Measurements from ENCODE around the gene ZNF568.

Gene ZNF568

GRCh38 chr19:36950335-36951119 lies 34.4 kb downstream of the ZNF568 start:
- H3K4me2 ChIP-seq: no peak overlapping the region
- H3K27ac ChIP-seq: no peak overlapping the region
- H3K36me3 ChIP-seq: peaks cover 69% of the 10 kb centered on the region
- no peak overlapping the region for H3K9ac ChIP-seq
- peaks cover 89% of the 10 kb centered on the region for H3K9me3 ChIP-seq
- TF ChIP-seq Cebpa-rat (IDR thresholded peaks at IDR 0.05): no peak
- H4K20me1 ChIP-seq: no peaks in the 10 kb centered on the region
- H3K4me1 ChIP-seq: no peaks in the 10 kb centered on the region
- peak overlapping the region; percentile 7; the same call in 1 of the 2 replicates for H3K4me3 ChIP-seq
- H3K27me3 ChIP-seq: no peaks in the 10 kb centered on the region

- Histone ChIP-seq H3K4me1 (peaks cover 7% of the 10 kb centered on the region; the same call in 1 of the 2 replicates), H3K36me3 (peaks cover 13% of the 10 kb centered on the region), H3K9me3 (peaks cover 67% of the 10 kb centered on the region), H3K4me3 (no peak overlapping the region), H3K4me2 (no peak overlapping the region), H4K20me1 (no peaks in the 10 kb centered on the region), H3K9ac (no peak overlapping the region), H3K27me3 (no peaks in the 10 kb centered on the region), H3K27ac (no peak overlapping the region)
- TF ChIP-seq Cebpa-rat (IDR thresholded peaks at IDR 0.05): no peak
Observed at GRCh38 chr19:36962346-36962745, 46.2 kb downstream of the ZNF568 start.

DNA sequence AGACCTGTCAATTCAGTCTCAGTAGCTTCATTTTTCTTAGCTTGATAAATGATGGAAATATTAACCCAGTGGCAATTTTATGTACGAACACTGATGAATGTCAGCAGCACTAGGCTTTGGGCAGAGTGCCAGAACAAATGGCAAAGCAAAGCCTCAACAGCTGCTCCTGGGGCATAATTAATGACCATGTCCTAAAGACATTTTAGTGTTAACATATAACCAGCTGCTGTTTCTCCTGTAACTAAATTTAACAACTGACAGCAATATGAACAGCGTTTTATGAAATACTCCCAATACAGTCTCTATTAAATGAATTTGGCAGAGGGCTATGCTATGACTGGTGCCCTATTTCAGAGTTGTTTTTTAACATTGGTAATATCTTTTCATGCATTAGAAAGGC lies 47.1 kb downstream of the ZNF568 start:
- Histone ChIP-seq H4K20me1 (no peaks in the 10 kb centered on the region), H3K4me1 (peaks cover 7% of the 10 kb centered on the region; the same call in 1 of the 2 replicates), H3K36me3 (peaks cover 13% of the 10 kb centered on the region), H3K27ac (no peak overlapping the region), H3K27me3 (no peaks in the 10 kb centered on the region), H3K9me3 (peaks cover 67% of the 10 kb centered on the region), H3K4me2 (0 out of 2 replicates have a peak overlapping the region, but pooled peaks have one; percentile 5), H3K4me3 (no peak overlapping the region), H3K9ac (no peak overlapping the region)
- TF ChIP-seq Cebpa-rat (IDR thresholded peaks at IDR 0.05): no peak

DNA sequence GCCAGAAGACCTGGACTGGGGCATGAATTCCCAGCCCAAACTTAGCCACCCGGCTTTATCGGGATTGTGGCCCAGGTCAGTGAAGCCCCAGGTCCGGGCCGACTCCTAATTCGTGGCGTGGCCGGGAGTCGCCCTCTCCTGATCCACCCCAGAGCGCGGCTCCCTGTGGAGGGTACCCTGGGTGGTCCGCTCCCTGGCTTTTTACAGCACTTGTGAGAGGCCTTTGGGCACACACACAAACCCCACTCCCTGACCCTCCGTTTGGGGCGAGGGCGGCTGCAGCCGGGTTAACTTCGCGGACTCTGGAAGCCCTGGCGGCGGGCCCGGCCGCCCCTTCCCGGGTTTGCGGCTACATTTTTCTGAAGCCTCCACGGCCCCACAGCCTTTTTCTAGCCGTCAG lies 56.4 kb downstream of the ZNF568 start:
- H3K27ac ChIP-seq: peak overlapping the region; percentile 49
- H3K4me1 ChIP-seq: 0 out of 2 replicates have a peak, but pooled peaks cover 5% of the 10 kb centered on the region
- H4K20me1 ChIP-seq: no peaks in the 10 kb centered on the region
- no peak for TF ChIP-seq Cebpa-rat (IDR thresholded peaks at IDR 0.05)
- H3K4me2 ChIP-seq: peak overlapping the region; percentile 70
- H3K9me3 ChIP-seq: peaks cover 25% of the 10 kb centered on the region
- 0 out of 2 replicates have a peak, but pooled peaks cover 5% of the 10 kb centered on the region for H3K36me3 ChIP-seq
- peak overlapping the region; percentile 68 for H3K4me3 ChIP-seq
- H3K9ac ChIP-seq: peak overlapping the region; percentile 59
- no peaks in the 10 kb centered on the region for H3K27me3 ChIP-seq

DNA sequence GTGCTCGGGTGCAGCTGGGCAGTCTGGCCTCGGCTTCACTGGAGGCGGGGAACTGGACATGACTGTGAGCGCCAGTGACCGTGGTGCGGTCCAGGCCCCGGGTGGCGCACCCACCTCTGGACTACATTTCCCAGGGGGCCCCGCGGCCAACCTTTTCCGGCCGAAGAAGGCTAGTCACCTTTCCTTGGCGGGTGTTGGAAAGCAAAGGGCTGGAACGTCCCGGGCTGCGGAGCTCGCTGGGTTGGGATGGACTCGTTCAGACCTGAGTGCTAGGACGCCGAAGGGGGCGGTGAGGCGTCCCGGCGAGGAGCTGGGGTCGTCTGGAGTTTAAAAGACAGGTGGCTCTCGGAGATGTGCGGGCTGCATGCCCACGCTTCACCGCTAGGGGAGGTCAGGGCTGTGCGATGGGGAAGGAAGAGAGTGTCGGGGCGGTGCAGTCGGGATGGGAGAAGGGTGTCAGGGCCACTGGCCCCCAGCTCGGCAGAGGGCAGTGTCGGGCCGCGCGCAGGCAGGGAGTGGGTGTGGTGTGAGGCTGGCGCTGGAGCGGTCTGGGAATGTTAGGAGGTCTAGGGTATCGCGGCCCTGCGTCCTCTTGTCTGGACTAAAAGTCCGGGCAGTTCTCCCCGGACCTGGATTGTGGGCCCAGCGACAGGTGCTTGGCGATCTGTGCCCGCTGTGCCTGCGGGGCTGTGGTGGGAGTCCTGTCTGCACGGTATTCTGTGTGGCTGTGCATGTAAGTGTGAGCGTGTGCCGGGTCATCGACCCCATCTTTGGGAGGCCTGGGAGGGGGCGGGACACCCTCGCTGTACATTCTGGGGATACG lies 57.1 kb downstream of the ZNF568 start:
- Histone ChIP-seq H3K9ac (peak overlapping the region; percentile 59), H3K9me3 (peaks cover 25% of the 10 kb centered on the region), H3K27me3 (no peaks in the 10 kb centered on the region), H3K27ac (peak overlapping the region; percentile 49), H3K4me1 (0 out of 2 replicates have a peak, but pooled peaks cover 5% of the 10 kb centered on the region), H3K4me3 (peak overlapping the region; percentile 68), H4K20me1 (no peaks in the 10 kb centered on the region), H3K36me3 (0 out of 2 replicates have a peak, but pooled peaks cover 5% of the 10 kb centered on the region), H3K4me2 (peak overlapping the region; percentile 70)
- no peak for TF ChIP-seq Cebpa-rat (IDR thresholded peaks at IDR 0.05)

DNA sequence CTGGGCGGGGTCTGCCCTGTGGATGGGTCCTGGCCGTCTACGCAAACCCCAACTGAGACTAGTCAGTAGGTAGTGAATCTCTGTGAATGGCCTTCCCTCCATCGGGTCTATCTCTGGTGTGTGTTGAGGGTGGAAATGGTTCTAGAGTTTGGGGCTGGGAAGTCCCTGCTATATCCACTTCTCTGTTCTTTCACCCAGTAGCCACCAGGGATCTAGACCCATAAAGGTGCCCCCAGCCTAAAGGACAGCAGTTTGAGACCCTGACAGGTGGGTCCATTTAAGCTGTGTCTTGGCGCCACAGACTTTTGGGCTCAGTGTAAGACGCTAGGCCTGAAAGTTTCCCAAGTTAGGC lies 57.7 kb downstream of the ZNF568 start:
- Histone ChIP-seq H3K9me3 (peaks cover 27% of the 10 kb centered on the region), H3K9ac (0 out of 2 replicates have a peak overlapping the region, but pooled peaks have one; percentile 34), H3K36me3 (0 out of 2 replicates have a peak, but pooled peaks cover 5% of the 10 kb centered on the region), H3K4me3 (peak overlapping the region; percentile 68), H3K27ac (no peak overlapping the region), H3K27me3 (no peaks in the 10 kb centered on the region), H3K4me1 (0 out of 2 replicates have a peak, but pooled peaks cover 5% of the 10 kb centered on the region), H3K4me2 (peak overlapping the region; percentile 70), H4K20me1 (no peaks in the 10 kb centered on the region)
- no peak for TF ChIP-seq Cebpa-rat (IDR thresholded peaks at IDR 0.05)

DNA sequence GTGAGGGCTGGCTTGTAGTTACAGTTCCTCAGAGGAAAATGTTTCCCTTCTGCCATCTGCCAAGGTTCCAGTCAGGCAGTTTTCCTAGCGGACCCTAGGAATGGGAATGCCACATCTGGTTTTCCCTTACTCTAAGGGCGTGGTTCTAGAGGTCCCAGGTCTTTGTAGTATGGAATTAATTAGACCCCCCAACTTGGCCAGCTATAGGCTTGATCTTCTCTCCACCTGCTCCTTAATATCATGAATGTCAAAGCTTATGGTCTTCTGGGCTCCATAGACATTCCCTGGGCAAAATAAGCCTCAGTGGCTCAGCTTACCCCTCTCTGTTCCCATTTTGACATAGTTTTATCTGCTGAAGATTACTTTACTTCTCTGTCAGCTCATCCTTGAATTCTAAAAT lies 70.0 kb downstream of the ZNF568 start:
- H4K20me1 ChIP-seq: no peaks in the 10 kb centered on the region
- H3K9ac ChIP-seq: no peak overlapping the region
- H3K27ac ChIP-seq: no peak overlapping the region
- peaks cover 12% of the 10 kb centered on the region for H3K9me3 ChIP-seq
- H3K4me1 ChIP-seq: no peaks in the 10 kb centered on the region
- TF ChIP-seq Cebpa-rat (IDR thresholded peaks at IDR 0.05): no peak
- H3K4me2 ChIP-seq: no peak overlapping the region
- H3K27me3 ChIP-seq: no peaks in the 10 kb centered on the region
- no peak overlapping the region for H3K4me3 ChIP-seq
- H3K36me3 ChIP-seq: peaks cover 10% of the 10 kb centered on the region

- no peaks in the 10 kb centered on the region for H3K4me1 ChIP-seq
- H4K20me1 ChIP-seq: no peaks in the 10 kb centered on the region
- no peaks in the 10 kb centered on the region for H3K27me3 ChIP-seq
- peaks cover 15% of the 10 kb centered on the region for H3K36me3 ChIP-seq
- no peak for TF ChIP-seq Cebpa-rat (IDR thresholded peaks at IDR 0.05)
- no peak overlapping the region for H3K4me2 ChIP-seq
- H3K9me3 ChIP-seq: peaks cover 10% of the 10 kb centered on the region
- H3K9ac ChIP-seq: no peak overlapping the region
- H3K4me3 ChIP-seq: no peak overlapping the region
- no peak overlapping the region for H3K27ac ChIP-seq
Observed at GRCh38 chr19:36986601-36987000, 70.5 kb downstream of the ZNF568 start.

DNA sequence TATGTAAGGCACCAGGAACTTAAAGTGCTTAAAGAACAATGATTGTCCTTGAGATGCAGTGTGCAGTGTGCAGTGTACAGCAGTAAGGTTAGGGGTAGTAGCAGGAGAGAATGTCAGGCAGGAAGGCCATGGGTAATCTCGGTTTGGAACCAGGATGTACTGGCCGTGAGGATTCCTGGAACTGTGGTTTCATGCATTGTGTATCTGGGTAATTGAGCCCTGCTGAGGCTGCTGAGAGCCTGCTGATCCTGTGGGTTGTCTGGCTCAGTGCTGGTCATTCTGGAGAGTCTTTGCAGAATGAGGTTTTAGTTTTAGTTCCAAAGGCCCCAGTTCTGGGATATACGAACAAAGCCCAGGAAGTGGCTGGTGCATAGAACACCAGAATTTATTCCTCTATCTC lies 71.0 kb downstream of the ZNF568 start:
- Histone ChIP-seq H3K36me3 (peaks cover 20% of the 10 kb centered on the region), H3K4me1 (no peaks in the 10 kb centered on the region), H4K20me1 (no peaks in the 10 kb centered on the region), H3K9ac (no peak overlapping the region), H3K27ac (no peak overlapping the region), H3K27me3 (no peaks in the 10 kb centered on the region), H3K4me2 (no peak overlapping the region), H3K4me3 (no peak overlapping the region), H3K9me3 (peaks cover 14% of the 10 kb centered on the region)
- no peak for TF ChIP-seq Cebpa-rat (IDR thresholded peaks at IDR 0.05)

Data from BLaER1 (cell line).